ENCODE results near the gene KDM1B.
"Not testable (repeated sequence)": the region's sequence is repeated elsewhere in the genome, so short reads cannot be mapped to it uniquely, and the experiment has no call there.

KDM1B gene

GRCh38 chr6:18219591-18219990 is 64.4 kb downstream of the KDM1B start:
- Histone ChIP-seq H2AFZ (ENCODE audit: low read depth) (no peak overlapping the region), H3K79me2 (ENCODE audit: insufficient read depth, low read depth) (no peaks in the 10 kb centered on the region), H3K36me3 (ENCODE audit: insufficient read depth) (no peaks in the 10 kb centered on the region), H3K4me3 (IDR thresholded peaks at IDR 0.05; ENCODE audit: insufficient read depth, low read depth, low read length) (no peak overlapping the region), H3K9ac (no peak overlapping the region), H4K20me1 (ENCODE audit: insufficient read depth) (no peaks in the 10 kb centered on the region), H3K27me3 (ENCODE audit: insufficient read depth, low read depth) (no peaks in the 10 kb centered on the region), H3K4me2 (no peak overlapping the region), H3K27ac (no peak overlapping the region), H3K4me1 (ENCODE audit: low read depth, poor library complexity, severe bottlenecking) (peaks cover 4% of the 10 kb centered on the region)
- no peak for TF ChIP-seq CTCF (conservative IDR thresholded peaks at IDR 0.05; ENCODE audit: low read depth, low read length)

- Histone ChIP-seq H3K4me3 (IDR thresholded peaks at IDR 0.05; ENCODE audit: insufficient read depth, low read depth, low read length) (no peak overlapping the region), H3K27me3 (ENCODE audit: insufficient read depth, low read depth) (no peaks in the 10 kb centered on the region)
- no peak for TF ChIP-seq CTCF (conservative IDR thresholded peaks at IDR 0.05; ENCODE audit: low read depth, low read length)
These were observed 66.0 kb downstream of the KDM1B start for GRCh38 chr6:18221288-18221615.

GRCh38 chr6:18226451-18227105 is 71.4 kb downstream of the KDM1B start:
- not testable (repeated sequence) for H3K79me2 ChIP-seq (ENCODE audit: insufficient read depth, low read depth); H3K4me3 ChIP-seq (IDR thresholded peaks at IDR 0.05; ENCODE audit: insufficient read depth, low read depth, low read length); H3K4me2 ChIP-seq; H3K36me3 ChIP-seq (ENCODE audit: insufficient read depth); H3K27me3 ChIP-seq (ENCODE audit: insufficient read depth, low read depth); H2AFZ ChIP-seq (ENCODE audit: low read depth); H3K9ac ChIP-seq; H3K4me1 ChIP-seq (ENCODE audit: low read depth, poor library complexity, severe bottlenecking); H3K27ac ChIP-seq; H4K20me1 ChIP-seq (ENCODE audit: insufficient read depth)

More at GRCh38 chr6:18221288-18221615, 66.0 kb downstream of the KDM1B start:
- Histone ChIP-seq H3K9ac (no peak overlapping the region), H3K4me2 (no peak overlapping the region), H4K20me1 (ENCODE audit: insufficient read depth) (no peaks in the 10 kb centered on the region), H3K4me1 (ENCODE audit: low read depth, poor library complexity, severe bottlenecking) (peaks cover 4% of the 10 kb centered on the region), H3K79me2 (ENCODE audit: insufficient read depth, low read depth) (no peaks in the 10 kb centered on the region), H3K36me3 (ENCODE audit: insufficient read depth) (no peaks in the 10 kb centered on the region; the same call in 1 of the 2 replicates), H2AFZ (ENCODE audit: low read depth) (no peak overlapping the region), H3K27ac (no peak overlapping the region)

- not testable (repeated sequence) for H3K4me1 ChIP-seq (ENCODE audit: low read depth, poor library complexity, severe bottlenecking); H2AFZ ChIP-seq (ENCODE audit: low read depth); H4K20me1 ChIP-seq (ENCODE audit: insufficient read depth); H3K27me3 ChIP-seq (ENCODE audit: insufficient read depth, low read depth); H3K4me3 ChIP-seq (IDR thresholded peaks at IDR 0.05; ENCODE audit: insufficient read depth, low read depth, low read length); H3K79me2 ChIP-seq (ENCODE audit: insufficient read depth, low read depth); H3K27ac ChIP-seq; H3K4me2 ChIP-seq; H3K9ac ChIP-seq; H3K36me3 ChIP-seq (ENCODE audit: insufficient read depth)
These were observed 71.9 kb downstream of the KDM1B start for GRCh38 chr6:18227166-18227565.

- not testable (repeated sequence) for H3K4me1 ChIP-seq (ENCODE audit: low read depth, poor library complexity, severe bottlenecking); H3K27ac ChIP-seq; H2AFZ ChIP-seq (ENCODE audit: low read depth); H4K20me1 ChIP-seq (ENCODE audit: insufficient read depth); H3K79me2 ChIP-seq (ENCODE audit: insufficient read depth, low read depth); H3K4me3 ChIP-seq (IDR thresholded peaks at IDR 0.05; ENCODE audit: insufficient read depth, low read depth, low read length); H3K36me3 ChIP-seq (ENCODE audit: insufficient read depth); H3K4me2 ChIP-seq; H3K27me3 ChIP-seq (ENCODE audit: insufficient read depth, low read depth); H3K9ac ChIP-seq
These were observed 73.4 kb downstream of the KDM1B start for GRCh38 chr6:18228590-18228989.

- H3K27ac ChIP-seq; H3K4me3 ChIP-seq (IDR thresholded peaks at IDR 0.05; ENCODE audit: insufficient read depth, low read depth, low read length); H3K27me3 ChIP-seq (ENCODE audit: insufficient read depth, low read depth); H2AFZ ChIP-seq (ENCODE audit: low read depth); H4K20me1 ChIP-seq (ENCODE audit: insufficient read depth); H3K79me2 ChIP-seq (ENCODE audit: insufficient read depth, low read depth); H3K4me2 ChIP-seq; H3K9ac ChIP-seq; H3K4me1 ChIP-seq (ENCODE audit: low read depth, poor library complexity, severe bottlenecking); H3K36me3 ChIP-seq (ENCODE audit: insufficient read depth): not testable (repeated sequence)
These were observed 76.6 kb downstream of the KDM1B start for GRCh38 chr6:18231856-18232255.

GRCh38 chr6:18233770-18234169 is 78.5 kb downstream of the KDM1B start:
- H3K36me3 ChIP-seq (ENCODE audit: insufficient read depth); H3K27ac ChIP-seq; H4K20me1 ChIP-seq (ENCODE audit: insufficient read depth); H2AFZ ChIP-seq (ENCODE audit: low read depth); H3K79me2 ChIP-seq (ENCODE audit: insufficient read depth, low read depth); H3K27me3 ChIP-seq (ENCODE audit: insufficient read depth, low read depth); H3K4me1 ChIP-seq (ENCODE audit: low read depth, poor library complexity, severe bottlenecking); H3K9ac ChIP-seq; H3K4me2 ChIP-seq; H3K4me3 ChIP-seq (IDR thresholded peaks at IDR 0.05; ENCODE audit: insufficient read depth, low read depth, low read length): not testable (repeated sequence)

Data from KMS-11 (cell line).